T-helper 2 cell treated with Interferon-gamma antibody and Interleukin-4, amounts not matched to agents 100 ng/mL and 5 ng/mL, for 36 hours (primary cell): ENCODE results near the gene KCNH8. TPM values are rescaled to one million over a fixed set of nuclear protein-coding genes. Genes with fewer than 3 reads are reported as not detected.

Experiments
- intact Hi-C: fragments of 100-400 bp; cut with micrococcal nuclease; formaldehyde crosslinking; loops from one replicate; pipeline ENCODE4 v1.15.1; 2023
- total RNA-seq: library from RNA; stranded (reverse); gene quantifications from 2 replicates; pipeline ENCODE4 v1.2.3, GENCODE V29; 2022

The KCNH8 gene
- total RNA-seq, 1 donor from 2014 or later: not detected

DNA sequence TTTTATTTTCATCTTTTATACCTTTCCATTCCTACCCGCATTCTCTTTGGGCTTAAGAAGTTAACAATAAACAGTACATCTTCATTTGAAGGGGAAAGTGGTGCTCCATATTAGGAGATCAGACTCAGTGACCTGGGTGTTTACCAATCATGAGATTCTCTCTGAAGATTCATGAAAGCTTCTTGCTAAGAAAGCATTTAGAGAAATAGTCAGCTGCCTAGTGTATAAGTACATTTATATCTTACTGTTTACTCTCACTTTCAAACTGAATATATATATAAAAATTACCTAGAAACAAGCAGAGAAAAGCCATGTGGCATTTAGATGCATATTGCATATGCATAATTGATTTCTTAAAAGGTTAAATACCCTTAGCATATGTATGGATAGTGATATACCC, 100.5 kb downstream of the KCNH8 start:
- intact Hi-C loops: no loop called here

DNA sequence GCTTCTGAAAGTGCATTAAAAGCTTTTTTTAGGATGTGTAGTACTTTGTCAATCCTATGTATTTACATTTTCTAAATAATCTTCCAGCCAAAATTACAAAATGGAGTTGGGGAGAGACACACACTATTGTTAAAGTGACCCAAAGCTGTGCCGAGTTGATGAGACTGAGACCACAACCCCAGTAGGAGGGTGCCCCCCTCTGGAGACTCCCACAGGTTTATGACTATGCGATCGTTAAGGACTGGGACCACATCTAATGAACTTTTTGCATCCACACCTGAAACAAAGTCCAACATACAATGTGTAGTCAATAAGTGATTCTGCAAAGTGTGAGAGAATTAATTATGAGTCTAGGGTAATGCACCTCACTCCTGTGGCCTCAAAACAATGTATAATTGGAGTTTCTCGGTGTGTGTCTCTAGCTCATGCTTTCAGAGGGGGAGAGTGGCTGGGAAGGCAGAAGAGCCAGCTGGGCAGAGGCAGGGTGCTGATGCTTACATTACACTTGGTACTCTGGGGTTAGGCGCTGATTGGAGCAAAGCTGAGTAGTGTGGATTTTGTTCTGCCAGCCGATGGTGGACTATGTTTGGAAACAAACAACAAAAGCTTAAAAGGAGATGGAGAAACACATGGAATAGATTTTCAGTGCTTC, 102.8 kb downstream of the KCNH8 start:
- intact Hi-C loops: loop anchor here (10.0 kb wide), 1 partner anchor 196 kb away; no protein-coding TSS in a partner anchor

DNA sequence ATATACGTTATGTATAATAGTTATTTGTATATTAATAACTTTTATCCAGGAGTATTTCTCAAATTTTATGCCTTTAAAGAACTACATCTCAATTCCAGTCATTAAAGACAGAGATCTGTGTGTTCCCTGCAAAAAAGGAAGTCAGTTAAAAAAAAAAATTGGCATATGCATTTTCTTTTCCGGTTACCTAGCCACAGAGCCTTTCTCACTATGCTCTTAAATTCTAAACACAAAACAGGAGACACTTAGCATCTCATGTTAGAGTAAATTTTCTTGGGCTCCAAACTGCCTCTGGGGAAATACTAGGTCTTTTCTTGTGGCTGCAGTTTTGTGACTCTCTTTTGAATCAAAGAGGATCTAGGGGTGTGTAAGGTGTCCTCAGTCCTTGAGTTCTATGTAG, 105.9 kb downstream of the KCNH8 start:
- intact Hi-C loops: loop anchor here (10.0 kb wide), 1 partner anchor 199 kb away; no protein-coding TSS in a partner anchor

GRCh38 chr3:19254784-19255338, 106.6 kb downstream of the KCNH8 start:
- intact Hi-C loops: loop anchor here (10.0 kb wide), 1 partner anchor 200 kb away; no protein-coding TSS in a partner anchor

GRCh38 chr3:19256313-19256712, 108.0 kb downstream of the KCNH8 start:
- intact Hi-C loops: loop anchor here (10.0 kb wide), 1 partner anchor 202 kb away; no protein-coding TSS in a partner anchor

GRCh38 chr3:19263606-19264005, 115.3 kb downstream of the KCNH8 start:
- intact Hi-C loops: no loop called here

DNA sequence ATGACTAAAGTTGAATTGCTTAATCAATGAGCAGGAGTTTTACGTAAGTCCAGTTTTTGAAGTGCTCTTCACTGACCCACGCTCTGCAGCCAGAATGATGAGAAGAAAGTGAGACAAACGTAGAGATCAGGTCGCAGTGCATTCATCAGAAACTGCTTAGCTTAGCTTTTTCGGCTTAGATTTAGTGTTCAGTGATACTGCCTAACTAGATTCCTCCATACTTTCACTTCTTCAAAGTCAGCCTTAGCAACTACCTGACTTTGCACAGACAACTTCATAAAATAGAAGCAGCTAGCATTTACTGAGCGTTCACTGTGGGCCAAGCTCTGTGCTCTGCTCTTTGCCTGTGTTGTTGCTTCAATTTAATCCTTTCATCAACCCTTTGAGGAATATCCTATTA, 116.1 kb downstream of the KCNH8 start:
- intact Hi-C loops: no loop called here

- intact Hi-C loops: no loop called here
Measured at GRCh38 chr3:19267040-19267439, 118.7 kb downstream of the KCNH8 start.

DNA sequence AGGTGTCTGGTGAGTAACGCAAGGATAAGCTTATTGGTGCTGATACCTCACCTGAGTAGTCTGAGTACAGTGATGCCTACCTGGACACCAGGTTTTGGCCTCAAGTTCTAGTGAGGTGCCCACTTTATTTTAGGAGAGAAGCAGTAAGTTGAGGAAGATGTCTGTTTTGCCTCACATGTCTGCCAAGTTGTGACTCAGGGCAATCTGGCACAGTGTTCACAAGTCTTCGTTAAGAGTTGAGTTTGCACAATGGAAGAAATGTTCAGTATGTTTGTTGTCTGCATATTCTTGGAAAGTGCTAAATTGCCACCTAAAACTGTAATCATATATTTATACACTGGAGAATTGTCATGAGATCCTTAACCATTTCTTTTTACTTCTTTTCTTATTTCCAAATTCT, 122.2 kb downstream of the KCNH8 start:
- intact Hi-C loops: no loop called here

DNA sequence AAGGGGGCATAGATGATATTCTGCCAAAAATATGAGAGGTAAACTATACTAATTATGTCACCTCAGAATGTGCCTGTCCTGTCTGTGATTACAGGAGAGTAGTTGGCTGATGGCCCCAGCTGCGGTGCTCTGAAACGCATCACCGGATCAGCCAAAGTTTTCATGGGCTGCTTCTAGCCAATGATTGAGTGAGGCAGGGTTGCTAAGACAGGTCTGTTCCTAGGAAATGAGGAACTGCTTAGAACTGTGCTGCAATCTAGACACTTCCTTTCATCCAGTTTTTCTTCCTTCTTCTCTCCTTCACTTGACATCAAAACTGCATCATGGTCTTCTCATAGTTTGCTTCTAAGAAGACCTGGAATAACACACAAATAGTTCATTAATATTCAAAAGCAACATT, 124.0 kb downstream of the KCNH8 start:
- intact Hi-C loops: no loop called here

DNA sequence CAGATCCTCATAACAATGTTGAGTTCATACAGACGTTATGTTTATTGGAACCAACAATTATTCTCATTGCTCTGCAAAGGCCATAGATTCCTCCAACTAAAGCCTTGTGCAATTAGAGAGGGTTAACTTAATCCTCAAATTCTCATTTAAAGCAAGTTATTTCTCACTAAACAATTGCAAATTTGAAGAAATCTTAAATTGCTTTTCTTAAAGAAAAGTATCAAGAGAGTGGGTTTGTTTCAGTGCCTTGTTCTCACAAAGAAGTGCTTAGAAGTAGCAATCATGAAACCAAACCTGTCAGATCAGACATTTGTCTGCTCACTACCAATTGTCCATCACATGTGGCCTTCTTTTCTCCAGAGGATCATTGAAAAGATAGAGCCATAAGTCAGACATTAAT, 124.8 kb downstream of the KCNH8 start:
- intact Hi-C loops: no loop called here

DNA sequence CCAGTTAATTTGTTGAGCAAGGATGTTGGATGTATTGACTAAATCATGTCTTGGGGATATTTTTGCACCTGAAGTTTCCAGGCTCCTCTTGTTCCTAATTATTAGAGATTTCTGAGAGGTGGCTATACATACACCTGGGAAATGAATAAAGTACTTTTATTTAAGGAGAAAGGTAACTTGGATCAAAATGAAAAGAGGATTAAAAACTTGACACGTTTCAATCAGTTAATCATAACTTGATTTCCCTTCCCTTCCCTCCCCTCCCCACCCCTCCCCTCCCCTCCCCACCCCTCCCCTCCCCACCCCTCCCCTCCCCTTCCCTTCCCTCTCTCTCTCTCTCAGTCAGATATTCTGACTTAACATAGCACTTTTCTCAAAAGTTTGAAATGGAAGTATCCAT, 126.3 kb downstream of the KCNH8 start:
- intact Hi-C loops: no loop called here

DNA sequence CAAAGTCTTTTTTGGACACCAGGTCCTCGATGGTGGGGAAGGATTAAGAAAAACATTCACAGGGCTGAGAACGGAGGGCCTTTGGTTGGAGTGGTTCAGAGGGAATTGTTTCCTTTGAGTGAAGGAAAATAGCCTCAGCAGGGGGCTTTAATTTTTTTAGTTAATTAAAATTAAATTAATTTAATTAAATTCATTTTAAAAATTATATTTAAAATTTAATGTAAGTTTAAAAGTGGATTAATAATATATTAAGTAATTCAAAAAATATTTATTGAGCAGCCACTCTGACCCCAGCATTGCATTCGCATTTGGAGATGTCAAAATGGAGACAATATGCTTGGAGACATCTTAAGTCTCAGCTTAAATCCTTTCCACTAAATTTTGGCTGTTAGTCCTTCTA, 136.7 kb downstream of the KCNH8 start:
- intact Hi-C loops: no loop called here

- intact Hi-C loops: no loop called here
Measured at GRCh38 chr3:19293295-19293694, 145.0 kb downstream of the KCNH8 start.

DNA sequence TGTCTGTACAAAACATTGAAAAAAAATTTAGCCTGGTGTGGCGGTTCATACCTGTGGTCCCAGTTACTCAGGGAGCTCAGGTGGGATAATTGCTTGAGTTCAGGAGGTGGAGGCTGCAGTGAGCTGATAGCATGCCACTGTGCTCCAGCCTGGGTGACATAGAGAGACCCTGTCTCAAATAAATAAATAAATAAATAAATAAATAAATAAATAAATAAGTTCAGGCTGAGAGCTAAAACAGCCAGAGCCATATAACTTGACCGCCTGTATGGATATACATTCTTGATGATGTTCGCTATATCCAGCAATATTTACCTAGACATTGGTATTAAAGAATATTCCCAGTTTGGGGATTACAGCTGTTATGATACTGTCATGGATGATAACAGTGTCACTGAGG, 146.9 kb downstream of the KCNH8 start:
- intact Hi-C loops: no loop called here

- intact Hi-C loops: no loop called here
Measured at GRCh38 chr3:19331931-19332330, 183.6 kb downstream of the KCNH8 start.

GRCh38 chr3:19334120-19334519, 185.8 kb downstream of the KCNH8 start:
- intact Hi-C loops: no loop called here

DNA sequence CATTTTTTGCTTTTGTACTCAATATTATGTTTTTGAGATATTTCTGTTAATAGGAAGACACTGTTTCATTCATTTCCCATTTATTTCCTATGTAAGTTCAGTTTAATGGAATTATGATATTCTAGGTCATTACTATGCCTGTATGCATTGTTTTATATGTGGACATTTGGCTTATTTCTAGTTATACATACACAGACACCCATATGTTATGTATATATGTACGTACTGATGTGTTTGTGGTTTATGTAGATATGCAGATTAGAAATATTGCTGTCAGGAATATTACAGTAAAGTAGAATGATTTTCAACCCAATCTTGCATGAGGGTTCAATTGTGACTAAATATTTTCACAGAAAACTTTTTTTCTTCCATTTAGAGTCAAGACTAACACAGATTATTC, 190.5 kb downstream of the KCNH8 start:
- intact Hi-C loops: no loop called here

- intact Hi-C loops: no loop called here
Measured at GRCh38 chr3:19342389-19342788, 194.1 kb downstream of the KCNH8 start.

DNA sequence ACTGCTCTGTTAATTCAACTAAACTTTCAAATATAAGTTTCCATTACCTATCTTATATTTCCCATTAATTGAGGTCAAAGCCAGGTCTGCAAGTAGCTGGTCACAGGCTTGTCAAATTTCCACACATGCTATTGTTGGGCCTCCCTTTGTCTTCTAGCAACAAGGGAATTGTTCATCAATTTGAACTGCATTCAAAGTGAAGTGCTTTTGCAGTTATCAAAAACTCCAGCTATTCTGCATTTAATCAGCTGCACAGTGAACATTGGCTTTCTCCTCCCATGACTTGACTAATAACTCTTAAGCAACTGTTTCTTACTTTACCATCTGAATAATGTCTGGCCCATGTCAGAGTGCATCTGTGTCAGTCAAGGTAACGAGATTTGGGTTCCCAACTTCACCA, 198.4 kb downstream of the KCNH8 start:
- intact Hi-C loops: no loop called here

DNA sequence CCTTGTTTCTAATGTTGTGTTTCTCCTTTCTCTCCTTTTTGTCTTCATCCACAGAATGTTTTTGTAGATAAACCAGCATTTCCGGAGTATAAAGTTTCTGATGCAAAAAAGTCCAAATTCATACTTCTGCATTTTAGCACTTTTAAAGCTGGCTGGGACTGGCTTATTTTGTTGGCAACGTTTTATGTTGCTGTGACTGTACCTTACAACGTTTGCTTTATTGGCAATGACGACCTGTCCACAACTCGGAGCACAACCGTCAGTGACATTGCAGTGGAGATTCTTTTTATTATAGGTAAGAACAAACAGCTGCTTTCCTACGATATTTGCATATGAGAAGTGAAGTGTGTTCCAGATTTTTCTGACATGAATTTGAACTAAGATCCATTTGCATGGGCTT, 199.4 kb downstream of the KCNH8 start:
- intact Hi-C loops: no loop called here

DNA sequence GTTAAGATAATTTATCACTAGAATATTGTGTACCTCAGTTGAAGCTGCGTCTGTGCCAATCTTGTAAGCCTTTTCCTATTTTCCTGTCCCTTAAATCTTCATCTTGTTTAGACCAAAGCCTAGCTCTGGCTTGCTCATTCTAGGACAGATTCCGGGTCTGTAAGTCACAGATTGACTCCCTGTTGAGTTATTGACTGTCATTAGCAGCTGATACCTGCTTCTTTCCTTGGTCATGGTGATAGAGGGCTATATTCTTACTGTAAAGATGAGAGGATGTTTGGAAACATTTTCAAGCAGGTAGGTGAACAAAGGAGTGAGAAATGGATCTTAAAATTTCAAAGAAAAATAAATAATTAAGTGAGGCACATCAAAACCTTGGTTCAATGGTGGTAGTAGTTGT, 200.2 kb downstream of the KCNH8 start:
- intact Hi-C loops: no loop called here

GRCh38 chr3:19348941-19349564, 200.7 kb downstream of the KCNH8 start:
- intact Hi-C loops: no loop called here
